Left ventricle myocardium superior (tissue), 1 donor: ENCODE results near the gene KBTBD7. TPM values are rescaled to one million over a fixed set of nuclear protein-coding genes. Genes with fewer than 3 reads are reported as not detected.

Experiments
- ATAC-seq: fragments of 200-7000 bp; cut with Tn5 transposase; one replicate; pipeline ENCODE4 v1.9.1; 2020; ENCODE audit warnings: mild to moderate bottlenecking, moderate library complexity
- DNase-seq: peaks from one replicate; pipeline ENCODE4 v3.0.0-alpha.2; 2020
- intact Hi-C: fragments of 100-400 bp; cut with micrococcal nuclease; formaldehyde crosslinking; loops from one replicate; pipeline ENCODE4 v1.11.0; 2022
- total RNA-seq: library from RNA; stranded (reverse); fragmentation: NEBNext Ultra II Directional; extraction: Animal tissue kit (Norgen Biotek cat#: 25700); gene quantifications from one replicate; pipeline ENCODE4 v1.2.1, GENCODE V29; 2021
- donor health status: DM: no; HTN: yes; CAD: no; lungs with severe emphysema.

KBTBD7 gene
- total RNA-seq, 1 donor from 2014 or later, result 6.8 TPM

- DNase-seq (no peak), ATAC-seq (no peak)
- intact Hi-C loops, result no loop called here
These were observed 45.7 kb downstream of the KBTBD7 start for GRCh38 chr13:41148419-41149283.

GRCh38 chr13:41145136-41145908 lies 49.0 kb downstream of the KBTBD7 start:
- intact Hi-C loops, result no loop called here
- DNase-seq (no peak), ATAC-seq (no peak)

- DNase-seq (no peak), ATAC-seq (no peak)
- intact Hi-C loops, result no loop called here
These were observed 49.8 kb downstream of the KBTBD7 start for GRCh38 chr13:41144576-41144975.

Other genes with a start within 250 kb of the KBTBD7 start
- 33.3 TPM for gene ELF1, start 175.3 kb downstream of the KBTBD7 start, total RNA-seq
- 20.8 TPM for gene WBP4, start 133.1 kb downstream of the KBTBD7 start, total RNA-seq
- 10.7 TPM for gene KBTBD6, start 61.8 kb downstream of the KBTBD7 start, total RNA-seq
- gene MTRF1, start 69.0 kb upstream of the KBTBD7 start, total RNA-seq, result 14.3 TPM
- 6.9 TPM for gene NAA16, start 116.7 kb upstream of the KBTBD7 start, total RNA-seq